Activated naive CD4-positive, alpha-beta T cell treated with anti-CD3 and anti-CD28 coated beads, Interleukin-2, amount 10 ng/mL, durations not matched to agents 7 days and 5 days (primary cell): ENCODE data around the gene PTPRT.

Experiments used
- CTCF ChIA-PET: fragments of 350-600 bp; sonication (Branson Sonifier 250); formaldehyde crosslinking; loops from one replicate; lab custom pipeline; 2021; ENCODE audit warnings: antibody characterized with exemption; lab: Charles Lee
- DNase-seq: peaks from one replicate; pipeline ENCODE4 v3.0.0-alpha.2; 2020
- H3K27ac Mint-ChIP-seq: one replicate; pipeline ENCODE4 v1.8.0; 2021; ENCODE audit warnings: mild to moderate bottlenecking, moderate library complexity, mixed read lengths
- H3K27me3 Mint-ChIP-seq: one replicate; pipeline ENCODE4 v1.8.0; 2021; ENCODE audit warnings: mild to moderate bottlenecking, mixed read lengths
- H3K36me3 Mint-ChIP-seq: one replicate; pipeline ENCODE4 v1.8.0; 2021; ENCODE audit warnings: mixed read lengths
- H3K4me1 Mint-ChIP-seq: one replicate; pipeline ENCODE4 v1.8.0; 2021; ENCODE audit warnings: mixed read lengths
- H3K4me3 Mint-ChIP-seq: one replicate; pipeline ENCODE4 v1.8.0; 2021; ENCODE audit warnings: mild to moderate bottlenecking, moderate library complexity, mixed read lengths
- H3K9me3 Mint-ChIP-seq: one replicate; pipeline ENCODE4 v1.8.0; 2021; ENCODE audit warnings: mixed read lengths

The PTPRT gene

GRCh38 chr20:42974347-42974746 lies 215.4 kb downstream of the PTPRT start:
- Mint-ChIP-seq H3K36me3 (no peaks in the 10 kb centered on the region), H3K9me3 (no peaks in the 10 kb centered on the region), H3K27ac (no peak overlapping the region), H3K4me1 (no peaks in the 10 kb centered on the region), H3K4me3 (no peak overlapping the region), H3K27me3 (no peaks in the 10 kb centered on the region)
- CTCF ChIA-PET, result no interaction called here
- no peak for DNase-seq

- CTCF ChIA-PET, result no interaction called here
- no peak overlapping the region for H3K4me3 Mint-ChIP-seq
- no peak for DNase-seq
- peaks cover 7% of the 10 kb centered on the region for H3K9me3 Mint-ChIP-seq
- no peak overlapping the region for H3K27ac Mint-ChIP-seq
- no peaks in the 10 kb centered on the region for H3K27me3 Mint-ChIP-seq
- no peaks in the 10 kb centered on the region for H3K36me3 Mint-ChIP-seq
- H3K4me1 Mint-ChIP-seq, result no peaks in the 10 kb centered on the region
These were observed 217.1 kb downstream of the PTPRT start for GRCh38 chr20:42972591-42972990.

GRCh38 chr20:42968746-42969145 lies 221.0 kb downstream of the PTPRT start:
- Mint-ChIP-seq H3K27me3 (no peaks in the 10 kb centered on the region), H3K4me3 (no peak overlapping the region), H3K9me3 (peaks cover 8% of the 10 kb centered on the region), H3K27ac (no peak overlapping the region), H3K4me1 (no peaks in the 10 kb centered on the region), H3K36me3 (no peaks in the 10 kb centered on the region)
- CTCF ChIA-PET, result no interaction called here
- DNase-seq, result no peak

GRCh38 chr20:42963796-42964195 lies 225.9 kb downstream of the PTPRT start:
- Mint-ChIP-seq H3K27me3 (no peaks in the 10 kb centered on the region), H3K4me1 (no peaks in the 10 kb centered on the region), H3K4me3 (no peak overlapping the region), H3K27ac (no peak overlapping the region), H3K36me3 (no peaks in the 10 kb centered on the region), H3K9me3 (peaks cover 13% of the 10 kb centered on the region)
- CTCF ChIA-PET, result no interaction called here
- no peak for DNase-seq

GRCh38 chr20:42961771-42962170 lies 227.9 kb downstream of the PTPRT start:
- CTCF ChIA-PET, result no interaction called here

GRCh38 chr20:42959996-42960395 lies 229.7 kb downstream of the PTPRT start:
- DNase-seq, result no peak
- Mint-ChIP-seq H3K4me1 (no peaks in the 10 kb centered on the region), H3K4me3 (no peak overlapping the region), H3K9me3 (peaks cover 8% of the 10 kb centered on the region), H3K27me3 (no peaks in the 10 kb centered on the region), H3K36me3 (no peaks in the 10 kb centered on the region), H3K27ac (no peak overlapping the region)
- CTCF ChIA-PET, result interaction anchor here (0.9 kb wide), 1 partner anchor 16 kb away, joined by 3 read pairs; no protein-coding TSS in a partner anchor

More at GRCh38 chr20:42961771-42962170, 227.9 kb downstream of the PTPRT start:
- no peaks in the 10 kb centered on the region for H3K36me3 Mint-ChIP-seq
- H3K27ac Mint-ChIP-seq, result no peak overlapping the region
- no peak for DNase-seq
- peaks cover 7% of the 10 kb centered on the region for H3K9me3 Mint-ChIP-seq
- no peak overlapping the region for H3K4me3 Mint-ChIP-seq
- H3K4me1 Mint-ChIP-seq, result no peaks in the 10 kb centered on the region
- no peaks in the 10 kb centered on the region for H3K27me3 Mint-ChIP-seq

GRCh38 chr20:42958367-42959069 lies 231.2 kb downstream of the PTPRT start:
- H3K4me1 Mint-ChIP-seq, result no peaks in the 10 kb centered on the region
- no peak overlapping the region for H3K27ac Mint-ChIP-seq
- H3K36me3 Mint-ChIP-seq, result no peaks in the 10 kb centered on the region
- no peak overlapping the region for H3K4me3 Mint-ChIP-seq
- H3K9me3 Mint-ChIP-seq, result peaks cover 9% of the 10 kb centered on the region
- CTCF ChIA-PET, result no interaction called here
- DNase-seq, result no peak
- H3K27me3 Mint-ChIP-seq, result no peaks in the 10 kb centered on the region

GRCh38 chr20:42957704-42958095 lies 232.0 kb downstream of the PTPRT start:
- Mint-ChIP-seq H3K4me1 (no peaks in the 10 kb centered on the region), H3K36me3 (no peaks in the 10 kb centered on the region), H3K27me3 (no peaks in the 10 kb centered on the region), H3K27ac (no peak overlapping the region), H3K4me3 (no peak overlapping the region), H3K9me3 (peaks cover 9% of the 10 kb centered on the region)
- CTCF ChIA-PET, result no interaction called here
- DNase-seq, result no peak

GRCh38 chr20:42957018-42957703 lies 232.5 kb downstream of the PTPRT start:
- H3K27me3 Mint-ChIP-seq, result no peaks in the 10 kb centered on the region
- peaks cover 8% of the 10 kb centered on the region for H3K9me3 Mint-ChIP-seq
- CTCF ChIA-PET, result no interaction called here
- no peaks in the 10 kb centered on the region for H3K36me3 Mint-ChIP-seq
- H3K4me1 Mint-ChIP-seq, result no peaks in the 10 kb centered on the region
- H3K27ac Mint-ChIP-seq, result no peak overlapping the region
- no peak for DNase-seq
- H3K4me3 Mint-ChIP-seq, result no peak overlapping the region

- Mint-ChIP-seq H3K36me3 (no peaks in the 10 kb centered on the region), H3K4me3 (no peak overlapping the region), H3K4me1 (no peaks in the 10 kb centered on the region), H3K27ac (no peak overlapping the region), H3K27me3 (no peaks in the 10 kb centered on the region), H3K9me3 (peaks cover 11% of the 10 kb centered on the region)
- no peak for DNase-seq
- CTCF ChIA-PET, result no interaction called here
These were observed 234.0 kb downstream of the PTPRT start for GRCh38 chr20:42955713-42956112.

GRCh38 chr20:42954951-42955350 lies 234.8 kb downstream of the PTPRT start:
- Mint-ChIP-seq H3K36me3 (no peaks in the 10 kb centered on the region), H3K4me3 (no peak overlapping the region), H3K27me3 (no peaks in the 10 kb centered on the region), H3K9me3 (peaks cover 11% of the 10 kb centered on the region), H3K4me1 (no peaks in the 10 kb centered on the region), H3K27ac (no peak overlapping the region)
- DNase-seq, result no peak
- CTCF ChIA-PET, result no interaction called here

GRCh38 chr20:42949950-42950349 lies 239.8 kb downstream of the PTPRT start:
- DNase-seq, result no peak

GRCh38 chr20:42945234-42945994 lies 244.3 kb downstream of the PTPRT start:
- Mint-ChIP-seq H3K27ac (no peak overlapping the region), H3K4me3 (no peak overlapping the region), H3K36me3 (no peaks in the 10 kb centered on the region), H3K9me3 (peaks cover 18% of the 10 kb centered on the region), H3K4me1 (no peaks in the 10 kb centered on the region), H3K27me3 (no peaks in the 10 kb centered on the region)
- no peak for DNase-seq
- CTCF ChIA-PET, result no interaction called here

More at GRCh38 chr20:42949950-42950349, 239.8 kb downstream of the PTPRT start:
- CTCF ChIA-PET, result no interaction called here
- Mint-ChIP-seq H3K27ac (no peak overlapping the region), H3K9me3 (peaks cover 22% of the 10 kb centered on the region), H3K36me3 (no peaks in the 10 kb centered on the region), H3K27me3 (no peaks in the 10 kb centered on the region), H3K4me3 (no peak overlapping the region), H3K4me1 (no peaks in the 10 kb centered on the region)

- CTCF ChIA-PET, result no interaction called here
- no peaks in the 10 kb centered on the region for H3K27me3 Mint-ChIP-seq
- no peaks in the 10 kb centered on the region for H3K36me3 Mint-ChIP-seq
- H3K27ac Mint-ChIP-seq, result no peak overlapping the region
- H3K4me3 Mint-ChIP-seq, result no peak overlapping the region
- no peak for DNase-seq
- H3K4me1 Mint-ChIP-seq, result no peaks in the 10 kb centered on the region
- peaks cover 5% of the 10 kb centered on the region for H3K9me3 Mint-ChIP-seq
These were observed 248.1 kb downstream of the PTPRT start for GRCh38 chr20:42941629-42942028.
